ENCODE data around the gene SAMSN1.

Gene SAMSN1

GRCh38 chr21:14583629-14584255 lies 37.6 kb upstream of the SAMSN1 start:
- Histone ChIP-seq H3K36me3 (ENCODE audit: control insufficient read depth, insufficient read depth, low read length) (no peaks in the 10 kb centered on the region), H3K9ac (ENCODE audit: low read length) (no peak overlapping the region), H3K27me3 (ENCODE audit: control insufficient read depth, insufficient read depth, low read length) (no peaks in the 10 kb centered on the region), H3K9me3 (ENCODE audit: control insufficient read depth, insufficient read depth, low read depth, low read length) (no peaks in the 10 kb centered on the region), H3K4me1 (ENCODE audit: control insufficient read depth, insufficient read depth, low read length) (no peaks in the 10 kb centered on the region), H3K27ac (ENCODE audit: low read depth, low read length) (no peak overlapping the region), H3K4me3 (ENCODE audit: low read depth, low read length) (no peak overlapping the region)

GRCh38 chr21:14582934-14583628 lies 37.0 kb upstream of the SAMSN1 start:
- Histone ChIP-seq H3K27me3 (ENCODE audit: control insufficient read depth, insufficient read depth, low read length) (no peaks in the 10 kb centered on the region), H3K27ac (ENCODE audit: low read depth, low read length) (no peak overlapping the region), H3K36me3 (ENCODE audit: control insufficient read depth, insufficient read depth, low read length) (no peaks in the 10 kb centered on the region), H3K4me1 (ENCODE audit: control insufficient read depth, insufficient read depth, low read length) (no peaks in the 10 kb centered on the region), H3K9ac (ENCODE audit: low read length) (no peak overlapping the region), H3K4me3 (ENCODE audit: low read depth, low read length) (no peak overlapping the region), H3K9me3 (ENCODE audit: control insufficient read depth, insufficient read depth, low read depth, low read length) (no peaks in the 10 kb centered on the region)

GRCh38 chr21:14581902-14582457 lies 35.9 kb upstream of the SAMSN1 start:
- H3K27ac ChIP-seq (ENCODE audit: low read depth, low read length), result no peak overlapping the region

GRCh38 chr21:14573244-14573643 lies 27.1 kb upstream of the SAMSN1 start:
- H3K27me3 ChIP-seq (ENCODE audit: control insufficient read depth, insufficient read depth, low read length), result no peaks in the 10 kb centered on the region
- H3K27ac ChIP-seq (ENCODE audit: low read depth, low read length), result no peak overlapping the region
- no peaks in the 10 kb centered on the region for H3K4me1 ChIP-seq (ENCODE audit: control insufficient read depth, insufficient read depth, low read length)
- H3K9ac ChIP-seq (ENCODE audit: low read length), result no peak overlapping the region
- no peaks in the 10 kb centered on the region for H3K36me3 ChIP-seq (ENCODE audit: control insufficient read depth, insufficient read depth, low read length)
- no peak overlapping the region for H3K4me3 ChIP-seq (ENCODE audit: low read depth, low read length)
- H3K9me3 ChIP-seq (ENCODE audit: control insufficient read depth, insufficient read depth, low read depth, low read length), result no peaks in the 10 kb centered on the region

More at GRCh38 chr21:14581902-14582457, 35.9 kb upstream of the SAMSN1 start:
- Histone ChIP-seq H3K36me3 (ENCODE audit: control insufficient read depth, insufficient read depth, low read length) (no peaks in the 10 kb centered on the region), H3K4me3 (ENCODE audit: low read depth, low read length) (no peak overlapping the region), H3K4me1 (ENCODE audit: control insufficient read depth, insufficient read depth, low read length) (no peaks in the 10 kb centered on the region), H3K9ac (ENCODE audit: low read length) (no peak overlapping the region), H3K9me3 (ENCODE audit: control insufficient read depth, insufficient read depth, low read depth, low read length) (no peaks in the 10 kb centered on the region), H3K27me3 (ENCODE audit: control insufficient read depth, insufficient read depth, low read length) (no peaks in the 10 kb centered on the region)

DNA sequence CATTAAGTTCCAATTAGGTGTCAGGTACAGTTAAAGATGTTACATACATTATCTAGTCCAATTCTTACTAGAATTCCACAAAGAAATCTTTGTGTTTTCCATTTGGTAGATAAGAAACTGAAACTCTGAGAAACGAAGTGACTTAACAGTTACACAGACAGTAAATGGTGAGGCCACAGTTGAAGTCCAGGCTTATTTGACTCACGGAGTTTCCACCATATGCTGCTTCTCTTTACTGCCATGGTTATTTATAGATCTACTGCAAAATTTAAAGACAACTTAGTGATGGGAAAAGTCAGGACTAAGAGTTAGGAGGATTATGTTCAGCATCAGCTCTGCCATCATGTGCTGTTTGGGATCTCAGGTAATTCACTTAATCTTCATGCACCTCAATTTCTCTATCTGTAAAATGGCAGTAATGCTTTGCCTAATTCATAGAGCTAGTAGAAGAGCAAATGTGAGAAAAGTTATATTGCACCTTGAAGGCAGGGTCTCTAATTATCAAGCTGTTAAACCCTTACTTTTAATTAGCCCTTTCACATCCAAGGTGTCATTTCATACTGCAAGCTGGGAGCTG lies 26.2 kb upstream of the SAMSN1 start:
- H3K9me3 ChIP-seq (ENCODE audit: control insufficient read depth, insufficient read depth, low read depth, low read length), result no peaks in the 10 kb centered on the region
- H3K36me3 ChIP-seq (ENCODE audit: control insufficient read depth, insufficient read depth, low read length), result no peaks in the 10 kb centered on the region
- H3K4me3 ChIP-seq (ENCODE audit: low read depth, low read length), result no peak overlapping the region
- no peak overlapping the region for H3K9ac ChIP-seq (ENCODE audit: low read length)
- no peak overlapping the region for H3K27ac ChIP-seq (ENCODE audit: low read depth, low read length)
- H3K4me1 ChIP-seq (ENCODE audit: control insufficient read depth, insufficient read depth, low read length), result no peaks in the 10 kb centered on the region
- no peaks in the 10 kb centered on the region for H3K27me3 ChIP-seq (ENCODE audit: control insufficient read depth, insufficient read depth, low read length)

DNA sequence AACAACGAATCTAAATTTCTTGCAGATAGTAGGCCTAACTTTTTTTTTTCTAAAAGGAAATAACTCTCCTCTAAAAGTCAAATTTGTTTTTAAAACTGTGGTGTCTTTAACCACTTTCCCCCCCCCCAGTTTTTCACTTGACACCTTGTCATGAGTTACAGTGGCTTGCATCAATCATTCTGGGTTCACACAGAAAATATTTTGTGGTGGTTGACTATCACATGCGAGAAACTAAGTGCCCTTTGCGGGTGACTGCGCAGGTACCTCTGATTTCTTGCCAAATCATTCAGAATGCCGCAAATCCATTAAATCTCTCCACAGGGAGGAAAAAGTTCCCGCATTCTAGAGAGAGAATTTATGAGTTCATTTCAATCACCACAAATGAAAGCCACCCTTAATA lies 23.8 kb upstream of the SAMSN1 start:
- Histone ChIP-seq H3K4me1 (ENCODE audit: control insufficient read depth, insufficient read depth, low read length) (no peaks in the 10 kb centered on the region; the same call in 1 of the 2 replicates), H3K36me3 (ENCODE audit: control insufficient read depth, insufficient read depth, low read length) (no peaks in the 10 kb centered on the region), H3K27ac (ENCODE audit: low read depth, low read length) (no peak overlapping the region), H3K9ac (ENCODE audit: low read length) (no peak overlapping the region), H3K9me3 (ENCODE audit: control insufficient read depth, insufficient read depth, low read depth, low read length) (no peaks in the 10 kb centered on the region), H3K27me3 (ENCODE audit: control insufficient read depth, insufficient read depth, low read length) (no peaks in the 10 kb centered on the region), H3K4me3 (ENCODE audit: low read depth, low read length) (no peak overlapping the region)

GRCh38 chr21:14569026-14569621 lies 23.0 kb upstream of the SAMSN1 start:
- Histone ChIP-seq H3K4me1 (ENCODE audit: control insufficient read depth, insufficient read depth, low read length) (no peaks in the 10 kb centered on the region; the same call in 1 of the 2 replicates), H3K9ac (ENCODE audit: low read length) (no peak overlapping the region), H3K27ac (ENCODE audit: low read depth, low read length) (no peak overlapping the region), H3K36me3 (ENCODE audit: control insufficient read depth, insufficient read depth, low read length) (no peaks in the 10 kb centered on the region), H3K4me3 (ENCODE audit: low read depth, low read length) (no peak overlapping the region), H3K9me3 (ENCODE audit: control insufficient read depth, insufficient read depth, low read depth, low read length) (no peaks in the 10 kb centered on the region), H3K27me3 (ENCODE audit: control insufficient read depth, insufficient read depth, low read length) (no peaks in the 10 kb centered on the region)

DNA sequence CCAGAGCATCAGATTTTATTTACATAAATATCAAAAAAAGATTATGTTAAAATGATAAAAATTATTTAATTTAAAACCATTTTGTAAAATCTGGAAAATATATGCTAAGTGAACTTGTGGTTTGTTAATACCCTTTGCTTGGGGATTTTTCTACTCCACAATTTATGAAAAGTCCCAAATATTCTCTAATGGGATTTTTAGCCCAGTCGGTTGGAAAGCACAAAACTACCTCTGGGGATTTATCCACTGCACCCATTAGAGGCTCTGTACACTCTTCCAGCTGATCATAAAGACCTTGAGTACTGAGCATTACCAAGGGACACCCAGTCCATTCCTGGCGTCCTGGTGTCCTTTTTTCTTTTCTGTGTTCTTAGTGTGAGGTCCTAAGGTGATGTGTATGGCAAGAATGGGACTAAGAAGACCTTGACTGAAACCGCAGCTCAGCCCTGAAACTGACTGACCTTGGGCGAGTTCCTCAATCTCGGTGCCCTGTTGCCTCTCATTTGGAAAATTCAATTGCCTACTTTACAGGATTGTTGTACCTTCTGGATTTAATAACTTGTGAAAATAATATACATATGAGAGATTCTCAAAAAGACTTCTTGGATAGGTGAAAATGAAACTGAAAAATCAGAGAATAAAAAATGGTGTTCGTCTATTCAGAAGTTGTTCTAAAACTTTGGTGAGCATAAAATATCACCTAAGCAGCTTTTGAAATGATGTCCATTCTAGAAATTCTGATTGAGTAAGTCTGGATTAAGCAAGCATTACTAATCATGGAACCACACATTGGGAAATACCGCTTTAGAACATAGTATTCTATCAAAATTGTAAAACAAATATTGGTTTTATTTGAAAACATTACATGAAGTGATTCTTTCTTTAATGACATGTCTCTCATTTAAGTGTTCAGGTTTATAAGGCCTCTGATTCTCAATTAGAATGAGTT lies 21.5 kb upstream of the SAMSN1 start:
- Histone ChIP-seq H3K27ac (ENCODE audit: low read depth, low read length) (no peak overlapping the region), H3K9ac (ENCODE audit: low read length) (no peak overlapping the region), H3K9me3 (ENCODE audit: control insufficient read depth, insufficient read depth, low read depth, low read length) (no peaks in the 10 kb centered on the region), H3K4me1 (ENCODE audit: control insufficient read depth, insufficient read depth, low read length) (no peaks in the 10 kb centered on the region; the same call in 1 of the 2 replicates), H3K27me3 (ENCODE audit: control insufficient read depth, insufficient read depth, low read length) (no peaks in the 10 kb centered on the region), H3K36me3 (ENCODE audit: control insufficient read depth, insufficient read depth, low read length) (no peaks in the 10 kb centered on the region), H3K4me3 (ENCODE audit: low read depth, low read length) (no peak overlapping the region)

DNA sequence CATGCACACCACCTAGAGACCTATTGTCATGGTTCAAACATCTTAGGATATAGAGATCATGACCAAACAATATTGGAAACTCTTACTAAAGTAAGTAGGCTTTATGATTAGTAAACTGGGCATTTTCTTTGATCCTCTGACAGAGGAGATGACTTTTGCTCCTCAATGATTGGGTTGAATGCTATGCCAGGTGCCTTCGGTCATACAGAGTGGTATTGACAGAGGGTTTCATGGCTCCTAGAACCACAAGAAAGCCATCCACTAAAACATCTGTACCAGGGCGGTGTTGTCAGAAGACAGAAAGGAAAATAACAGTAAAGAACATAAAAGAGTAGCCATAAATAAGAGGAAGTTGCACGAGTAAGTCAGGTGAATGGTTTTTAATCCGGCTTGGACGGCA lies 20.8 kb upstream of the SAMSN1 start:
- no peaks in the 10 kb centered on the region for H3K36me3 ChIP-seq (ENCODE audit: control insufficient read depth, insufficient read depth, low read length)
- no peak overlapping the region for H3K27ac ChIP-seq (ENCODE audit: low read depth, low read length)
- H3K27me3 ChIP-seq (ENCODE audit: control insufficient read depth, insufficient read depth, low read length), result no peaks in the 10 kb centered on the region
- H3K9me3 ChIP-seq (ENCODE audit: control insufficient read depth, insufficient read depth, low read depth, low read length), result peaks cover 3% of the 10 kb centered on the region
- no peaks in the 10 kb centered on the region; the same call in 1 of the 2 replicates for H3K4me1 ChIP-seq (ENCODE audit: control insufficient read depth, insufficient read depth, low read length)
- H3K4me3 ChIP-seq (ENCODE audit: low read depth, low read length), result no peak overlapping the region
- no peak overlapping the region for H3K9ac ChIP-seq (ENCODE audit: low read length)

- Histone ChIP-seq H3K4me3 (ENCODE audit: low read depth, low read length) (no peak overlapping the region), H3K9me3 (ENCODE audit: control insufficient read depth, insufficient read depth, low read depth, low read length) (peaks cover 17% of the 10 kb centered on the region), H3K36me3 (ENCODE audit: control insufficient read depth, insufficient read depth, low read length) (no peaks in the 10 kb centered on the region), H3K27ac (ENCODE audit: low read depth, low read length) (no peak overlapping the region), H3K27me3 (ENCODE audit: control insufficient read depth, insufficient read depth, low read length) (no peaks in the 10 kb centered on the region), H3K4me1 (ENCODE audit: control insufficient read depth, insufficient read depth, low read length) (no peaks in the 10 kb centered on the region; the same call in 1 of the 2 replicates), H3K9ac (ENCODE audit: low read length) (no peak overlapping the region)
These were observed 16.8 kb upstream of the SAMSN1 start for GRCh38 chr21:14562959-14563358.

All from HUES6 (cell line).